Activated CD4-positive, CD25-positive, alpha-beta regulatory T cell treated with anti-CD3 and anti-CD28 coated beads, Interleukin-2, amount 50 U/mL, for 24 hours (primary cell): ENCODE results near the gene ADAMTS4.

Experiments
- ATAC-seq, 2 donors: fragments of 150-1000 bp; cut with Tn5 transposase; one replicate each; pipeline ENCODE4 v1.10.0; 2021; ENCODE audit warnings: mild to moderate bottlenecking in 1 of 2, moderate library complexity in 1 of 2

Gene ADAMTS4

GRCh38 chr1:161137881-161138280 is 61.0 kb downstream of the ADAMTS4 start:
- no peak for ATAC-seq
